Ovary (tissue), 3 donors: ENCODE measurements around the gene DUSP16.

Experiments
- EP300 ChIP-seq: sonication (generic); formaldehyde crosslinking; IDR thresholded peaks from one replicate; pipeline ENCODE4 v1.6.1; 2017; ENCODE audit warnings: antibody characterized with exemption
- POLR2A ChIP-seq: fragments of 450-650 bp; IDR thresholded peaks from one replicate; pipeline ENCODE4 v1.6.1; 2017; ENCODE audit warnings: antibody characterized with exemption, mild to moderate bottlenecking, moderate library complexity
- TF ChIP-seq, protein P1 (sequence below), 3 donors: fragments of 450-650 bp in 2 of 3; fragments of 200-600 bp in 1 of 3; IDR thresholded peaks; one replicate each; pipeline versions ENCODE4 v1.5.1 to v1.8.0; 2016 to 2022; ENCODE audit warnings: antibody characterized with exemption in 3 of 3, mild to moderate bottlenecking in 1 of 3
- donor health status: DM: no; HTN: no; CAD: no.

- TF ChIP-seq, protein P1, sequence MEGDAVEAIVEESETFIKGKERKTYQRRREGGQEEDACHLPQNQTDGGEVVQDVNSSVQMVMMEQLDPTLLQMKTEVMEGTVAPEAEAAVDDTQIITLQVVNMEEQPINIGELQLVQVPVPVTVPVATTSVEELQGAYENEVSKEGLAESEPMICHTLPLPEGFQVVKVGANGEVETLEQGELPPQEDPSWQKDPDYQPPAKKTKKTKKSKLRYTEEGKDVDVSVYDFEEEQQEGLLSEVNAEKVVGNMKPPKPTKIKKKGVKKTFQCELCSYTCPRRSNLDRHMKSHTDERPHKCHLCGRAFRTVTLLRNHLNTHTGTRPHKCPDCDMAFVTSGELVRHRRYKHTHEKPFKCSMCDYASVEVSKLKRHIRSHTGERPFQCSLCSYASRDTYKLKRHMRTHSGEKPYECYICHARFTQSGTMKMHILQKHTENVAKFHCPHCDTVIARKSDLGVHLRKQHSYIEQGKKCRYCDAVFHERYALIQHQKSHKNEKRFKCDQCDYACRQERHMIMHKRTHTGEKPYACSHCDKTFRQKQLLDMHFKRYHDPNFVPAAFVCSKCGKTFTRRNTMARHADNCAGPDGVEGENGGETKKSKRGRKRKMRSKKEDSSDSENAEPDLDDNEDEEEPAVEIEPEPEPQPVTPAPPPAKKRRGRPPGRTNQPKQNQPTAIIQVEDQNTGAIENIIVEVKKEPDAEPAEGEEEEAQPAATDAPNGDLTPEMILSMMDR (IDR thresholded peaks at IDR 0.05), result no peak
- no peak for TF ChIP-seq EP300
- TF ChIP-seq POLR2A, result no peak
Measured at GRCh38 chr12:12519354-12519998, 43.2 kb downstream of the DUSP16 start.
